Fibroblast of upper back skin (primary cell): Measurements from ENCODE around the gene WASL.
"Not testable (repeated sequence)": the region's sequence is repeated elsewhere in the genome, so short reads cannot be mapped to it uniquely, and the experiment has no call there.

ENCODE experiments used
- DNase-seq: peaks from one replicate; pipeline ENCODE4 v3.0.0-alpha.2; 2013

Gene WASL

GRCh38 chr7:123768493-123768892, 19.7 kb upstream of the WASL start:
- no peak for DNase-seq

GRCh38 chr7:123763191-123763661, 14.4 kb upstream of the WASL start:
- DNase-seq, result no peak

GRCh38 chr7:123761729-123762128, 12.9 kb upstream of the WASL start:
- DNase-seq, result no peak

GRCh38 chr7:123757095-123757494, 8.3 kb upstream of the WASL start:
- DNase-seq, result peak; percentile 6

GRCh38 chr7:123755338-123755737, 6.5 kb upstream of the WASL start:
- DNase-seq, result no peak

GRCh38 chr7:123754271-123754871, 5.6 kb upstream of the WASL start:
- no peak for DNase-seq

GRCh38 chr7:123752534-123752933, 3.7 kb upstream of the WASL start:
- DNase-seq, result no peak

- peak; percentile 5 for DNase-seq
Measured at GRCh38 chr7:123751821-123752220, 3.0 kb upstream of the WASL start.

GRCh38 chr7:123750389-123751230, 1.8 kb upstream of the WASL start:
- no peak for DNase-seq

- DNase-seq, result peak; percentile 62
Measured at GRCh38 chr7:123749537-123749857, 694 bp upstream of the WASL start.

- peak; percentile 17 for DNase-seq
Measured at GRCh38 chr7:123748171-123748733, 551 bp downstream of the WASL start.

GRCh38 chr7:123747620-123748141, 1.1 kb downstream of the WASL start:
- peak; percentile 82 for DNase-seq

GRCh38 chr7:123746931-123747488, 1.8 kb downstream of the WASL start:
- DNase-seq, result no peak

GRCh38 chr7:123746055-123746454, 2.7 kb downstream of the WASL start:
- DNase-seq, result no peak

- DNase-seq, result no peak
Measured at GRCh38 chr7:123745437-123745836, 3.4 kb downstream of the WASL start.

GRCh38 chr7:123744416-123744815, 4.4 kb downstream of the WASL start:
- no peak for DNase-seq

GRCh38 chr7:123741940-123742339, 6.9 kb downstream of the WASL start:
- no peak for DNase-seq

- no peak for DNase-seq
Measured at GRCh38 chr7:123738808-123739207, 10.0 kb downstream of the WASL start.

GRCh38 chr7:123738356-123738755, 10.4 kb downstream of the WASL start:
- no peak for DNase-seq

GRCh38 chr7:123737168-123737674, 11.6 kb downstream of the WASL start:
- DNase-seq, result not testable (repeated sequence)

GRCh38 chr7:123735539-123735938, 13.3 kb downstream of the WASL start:
- no peak for DNase-seq

- DNase-seq, result no peak
Measured at GRCh38 chr7:123734498-123734897, 14.3 kb downstream of the WASL start.

GRCh38 chr7:123732413-123733091, 16.3 kb downstream of the WASL start:
- DNase-seq, result no peak
